ENCODE measurements around the gene PPP1R9A.

Gene PPP1R9A

DNA sequence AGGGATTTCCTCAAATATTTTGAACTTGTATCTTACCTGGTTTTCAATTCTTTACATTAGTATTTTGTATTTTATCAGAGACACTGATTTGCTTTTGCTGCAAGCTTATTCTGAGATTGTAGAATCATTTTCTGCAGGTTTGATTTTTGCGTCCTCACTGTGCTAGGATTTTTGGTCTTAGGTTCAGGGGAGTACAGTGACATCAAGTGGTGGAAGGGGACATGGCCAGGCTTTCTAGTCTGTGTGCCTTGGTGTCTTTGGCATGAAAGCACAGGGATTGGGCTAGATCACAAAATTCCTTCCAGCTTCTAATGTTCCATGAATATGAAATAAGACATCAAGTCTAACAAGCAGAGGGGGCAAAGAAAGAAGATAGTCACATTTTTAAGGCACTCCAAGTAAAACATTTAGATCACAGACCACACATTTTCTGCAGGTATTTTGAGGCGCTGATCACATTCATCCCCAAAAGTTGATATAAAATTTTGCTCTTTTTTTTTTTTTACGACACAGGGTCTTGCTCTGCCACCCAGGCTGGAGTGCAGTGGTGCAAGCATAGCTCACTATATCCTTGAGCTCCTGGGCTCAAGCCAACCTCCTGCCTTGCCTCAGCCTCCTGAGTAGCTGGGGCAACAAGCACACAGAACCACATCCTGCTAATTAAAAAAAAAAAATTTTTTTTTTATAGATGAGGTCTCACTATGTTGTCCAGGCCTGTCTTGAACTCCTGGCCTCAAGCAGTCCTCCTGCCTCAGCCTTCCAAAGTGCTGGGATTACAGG is 292.6 kb downstream of the PPP1R9A start:
- Histone ChIP-seq H3K9me2 (replicated peaks; ENCODE audit: insufficient read depth, low read length) (no peaks in the 10 kb centered on the region), H4K20me1 (ENCODE audit: low read depth, low read length) (peaks cover 3% of the 10 kb centered on the region; the same call in 1 of the 2 replicates), H3K9me3 (ENCODE audit: insufficient read depth, low read length) (no peaks in the 10 kb centered on the region), H3K79me2 (ENCODE audit: insufficient read depth, low read length) (no peaks in the 10 kb centered on the region), H3K4me2 (ENCODE audit: low read depth, low read length, poor library complexity, severe bottlenecking) (no peak overlapping the region), H3K27me3 (ENCODE audit: low read length) (no peaks in the 10 kb centered on the region; the same call in 1 of the 2 replicates), H3K27ac (ENCODE audit: low read depth, low read length) (no peak overlapping the region), H3K9ac (ENCODE audit: low read length) (no peak overlapping the region), H3K36me3 (ENCODE audit: low read length) (no peaks in the 10 kb centered on the region), H3F3A (ENCODE audit: insufficient read depth) (no peaks in the 10 kb centered on the region), H2AFZ (ENCODE audit: low read depth, low read length, severe bottlenecking) (no peak overlapping the region), H3K4me3 (ENCODE audit: insufficient read depth, low read length, poor library complexity, severe bottlenecking) (no peak overlapping the region)
- TF ChIP-seq CTCF (IDR thresholded peaks at IDR 0.05; ENCODE audit: insufficient read depth, low read length, poor library complexity, severe bottlenecking) (peak; percentile 41), EZH2phosphoT487 (conservative IDR thresholded peaks at IDR 0.05; ENCODE audit: low read length) (no peak)

GRCh38 chr7:95200741-95201140 is 293.3 kb downstream of the PPP1R9A start:
- Histone ChIP-seq H3K79me2 (ENCODE audit: insufficient read depth, low read length) (no peaks in the 10 kb centered on the region), H3K27me3 (ENCODE audit: low read length) (no peaks in the 10 kb centered on the region; the same call in 1 of the 2 replicates), H3K4me3 (ENCODE audit: insufficient read depth, low read length, poor library complexity, severe bottlenecking) (no peak overlapping the region), H3K36me3 (ENCODE audit: low read length) (no peaks in the 10 kb centered on the region), H3F3A (ENCODE audit: insufficient read depth) (no peaks in the 10 kb centered on the region), H3K27ac (ENCODE audit: low read depth, low read length) (no peak overlapping the region), H4K20me1 (ENCODE audit: low read depth, low read length) (peaks cover 3% of the 10 kb centered on the region; the same call in 1 of the 2 replicates), H2AFZ (ENCODE audit: low read depth, low read length, severe bottlenecking) (no peak overlapping the region), H3K9ac (ENCODE audit: low read length) (no peak overlapping the region), H3K9me3 (ENCODE audit: insufficient read depth, low read length) (no peaks in the 10 kb centered on the region), H3K4me2 (ENCODE audit: low read depth, low read length, poor library complexity, severe bottlenecking) (no peak overlapping the region), H3K9me2 (replicated peaks; ENCODE audit: insufficient read depth, low read length) (no peaks in the 10 kb centered on the region)
- TF ChIP-seq EZH2phosphoT487 (conservative IDR thresholded peaks at IDR 0.05; ENCODE audit: low read length) = no peak
- no peak for TF ChIP-seq CTCF (IDR thresholded peaks at IDR 0.05; ENCODE audit: insufficient read depth, low read length, poor library complexity, severe bottlenecking)

DNA sequence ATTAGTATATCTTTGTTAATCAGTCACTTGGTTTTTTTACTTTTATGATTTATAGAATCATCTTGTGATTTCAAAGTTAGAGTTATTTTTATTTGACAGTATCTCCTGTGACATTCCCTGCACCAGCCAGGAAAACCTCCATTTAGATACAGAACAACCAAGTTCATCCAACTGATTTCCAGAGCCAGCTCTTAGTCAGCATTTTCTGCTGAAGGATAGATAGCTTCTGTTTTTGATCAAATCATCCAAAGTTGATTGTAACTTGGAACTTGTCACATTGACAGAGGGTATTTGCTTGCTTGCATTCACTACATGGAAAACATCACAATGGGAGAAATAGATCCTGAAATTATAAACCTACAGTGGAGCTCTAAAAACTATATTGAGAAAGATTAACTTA is 294.3 kb downstream of the PPP1R9A start:
- no peak overlapping the region for H3K27ac ChIP-seq (ENCODE audit: low read depth, low read length)
- no peaks in the 10 kb centered on the region for H3K9me2 ChIP-seq (replicated peaks; ENCODE audit: insufficient read depth, low read length)
- H3K4me2 ChIP-seq (ENCODE audit: low read depth, low read length, poor library complexity, severe bottlenecking) = no peak overlapping the region
- no peak overlapping the region for H2AFZ ChIP-seq (ENCODE audit: low read depth, low read length, severe bottlenecking)
- H4K20me1 ChIP-seq (ENCODE audit: low read depth, low read length) = peaks cover 3% of the 10 kb centered on the region; the same call in 1 of the 2 replicates
- no peak for TF ChIP-seq EZH2phosphoT487 (conservative IDR thresholded peaks at IDR 0.05; ENCODE audit: low read length)
- TF ChIP-seq CTCF (IDR thresholded peaks at IDR 0.05; ENCODE audit: insufficient read depth, low read length, poor library complexity, severe bottlenecking) = no peak
- no peaks in the 10 kb centered on the region for H3K9me3 ChIP-seq (ENCODE audit: insufficient read depth, low read length)
- no peaks in the 10 kb centered on the region for H3K36me3 ChIP-seq (ENCODE audit: low read length)
- H3K79me2 ChIP-seq (ENCODE audit: insufficient read depth, low read length) = no peaks in the 10 kb centered on the region
- H3K9ac ChIP-seq (ENCODE audit: low read length) = no peak overlapping the region
- no peaks in the 10 kb centered on the region; the same call in 1 of the 2 replicates for H3K27me3 ChIP-seq (ENCODE audit: low read length)
- H3K4me3 ChIP-seq (ENCODE audit: insufficient read depth, low read length, poor library complexity, severe bottlenecking) = no peak overlapping the region
- H3F3A ChIP-seq (ENCODE audit: insufficient read depth) = no peaks in the 10 kb centered on the region

All from SU-DHL-6 (cell line).